Activated CD8-positive, alpha-beta T cell treated with anti-CD3 and anti-CD28 coated beads for 36 hours (primary cell): ENCODE data around the gene BAHD1. TPM values are rescaled to one million over a fixed set of nuclear protein-coding genes. Genes with fewer than 3 reads are reported as not detected.

ENCODE experiments used
- ATAC-seq: fragments of 200-7000 bp; cut with Tn5 transposase; one replicate; pipeline ENCODE4 v1.10.0; 2021; ENCODE audit warnings: mild to moderate bottlenecking, moderate library complexity
- CTCF ChIA-PET: fragments of 350-600 bp; sonication (Branson Sonifier 250); formaldehyde crosslinking; loops from one replicate; lab custom pipeline; 2021; ENCODE audit warnings: antibody characterized with exemption; lab: Charles Lee
- POLR2A ChIA-PET: fragments of 350-600 bp; sonication (Branson Sonifier 250); formaldehyde crosslinking; loops from one replicate; lab custom pipeline; 2021; ENCODE audit warnings: antibody characterized with exemption; lab: Charles Lee
- DNase-seq: peaks from one replicate; pipeline ENCODE4 v3.0.0-alpha.2; 2020
- H3K27ac Mint-ChIP-seq: one replicate; pipeline ENCODE4 v1.8.0; 2021; ENCODE audit warnings: mild to moderate bottlenecking, mixed read lengths
- H3K27me3 Mint-ChIP-seq: one replicate; pipeline ENCODE4 v1.8.0; 2021; ENCODE audit warnings: mixed read lengths
- H3K36me3 Mint-ChIP-seq: one replicate; pipeline ENCODE4 v1.8.0; 2021; ENCODE audit warnings: low read depth, mixed read lengths
- H3K4me1 Mint-ChIP-seq: one replicate; pipeline ENCODE4 v1.8.0; 2021; ENCODE audit warnings: low read depth, mixed read lengths
- H3K4me3 Mint-ChIP-seq: one replicate; pipeline ENCODE4 v1.8.0; 2021; ENCODE audit warnings: mild to moderate bottlenecking, moderate library complexity, mixed read lengths
- H3K9me3 Mint-ChIP-seq: one replicate; pipeline ENCODE4 v1.8.0; 2021; ENCODE audit warnings: mixed read lengths
- CTCF ChIP-seq: fragments of 200-600 bp; IDR thresholded peaks from one replicate; pipeline ENCODE4 v1.8.0; 2022; ENCODE audit warnings: antibody characterized with exemption, mild to moderate bottlenecking
- intact Hi-C: fragments of 100-400 bp; cut with micrococcal nuclease; formaldehyde crosslinking; loops from one replicate; pipeline ENCODE4 v1.10.0; 2022
- total RNA-seq, 2 experiments: library from RNA; stranded (reverse); gene quantifications; one replicate each; pipeline ENCODE4 v1.2.3, GENCODE V29; 2021

BAHD1 gene
- total RNA-seq, 2 experiments from 2014 or later = 14.7 to 17.6 TPM

GRCh38 chr15:40435710-40436089 lies 5.1 kb upstream of the BAHD1 start:
- Mint-ChIP-seq H3K4me1 (peaks cover 21% of the 10 kb centered on the region), H3K27ac (no peak overlapping the region), H3K27me3 (peaks cover 39% of the 10 kb centered on the region), H3K36me3 (no peaks in the 10 kb centered on the region), H3K4me3 (peak overlapping the region; percentile 29), H3K9me3 (no peaks in the 10 kb centered on the region)
- intact Hi-C loops = no loop called here
- no peak for DNase-seq
- ChIA-PET POLR2A (interaction anchor here (1.0 to 1.7 kb wide), 4 partner anchors 10 to 31 kb away, joined by 3 to 4 read pairs (median 3); partner anchors contain the start of gene IVD), CTCF (interaction anchor here (0.8 to 1.7 kb wide), 3 partner anchors 10 to 157 kb away, joined by 3 to 7 read pairs (median 4); no protein-coding TSS in a partner anchor)
- no peak for ATAC-seq
- TF ChIP-seq CTCF = no peak

GRCh38 chr15:40436116-40436891 lies 4.4 kb upstream of the BAHD1 start:
- Mint-ChIP-seq H3K27ac (no peak overlapping the region), H3K4me1 (peaks cover 21% of the 10 kb centered on the region), H3K4me3 (peak overlapping the region; percentile 43), H3K27me3 (peaks cover 39% of the 10 kb centered on the region), H3K36me3 (no peaks in the 10 kb centered on the region), H3K9me3 (no peaks in the 10 kb centered on the region)
- ATAC-seq (no peak), DNase-seq (peak; percentile 27)
- intact Hi-C loops = no loop called here
- POLR2A ChIA-PET = interaction anchor here (1.0 to 1.7 kb wide), 3 partner anchors 11 to 30 kb away, joined by 3 to 4 read pairs (median 4); partner anchors contain the start of gene IVD
- CTCF ChIA-PET = interaction anchor here (1.2 to 1.7 kb wide), 2 partner anchors 10 to 71 kb away, joined by 3 to 7 read pairs; no protein-coding TSS in a partner anchor
- TF ChIP-seq CTCF = no peak

- peak overlapping the region; percentile 43 for H3K4me3 Mint-ChIP-seq
- TF ChIP-seq CTCF = no peak
- no peaks in the 10 kb centered on the region for H3K36me3 Mint-ChIP-seq
- intact Hi-C loops = no loop called here
- no peaks in the 10 kb centered on the region for H3K9me3 Mint-ChIP-seq
- ChIA-PET POLR2A (interaction anchor here (1.1 to 1.7 kb wide), 3 partner anchors 12 to 113 kb away, joined by 3 to 4 read pairs (median 4); partner anchors contain the start of gene INAFM2), CTCF (interaction anchor here (1.2 to 1.8 kb wide), 2 partner anchors 70 to 117 kb away, joined by 3 to 4 read pairs; no protein-coding TSS in a partner anchor)
- H3K27ac Mint-ChIP-seq = no peak overlapping the region
- peaks cover 21% of the 10 kb centered on the region for H3K4me1 Mint-ChIP-seq
- DNase-seq (peak; percentile 12), ATAC-seq (no peak)
- peaks cover 39% of the 10 kb centered on the region for H3K27me3 Mint-ChIP-seq
Measured at GRCh38 chr15:40436892-40437751, 3.6 kb upstream of the BAHD1 start.

- no peak for TF ChIP-seq CTCF
- H3K36me3 Mint-ChIP-seq = no peaks in the 10 kb centered on the region
- H3K4me3 Mint-ChIP-seq = no peak overlapping the region
- POLR2A ChIA-PET = interaction anchor here (1.1 to 2.0 kb wide), 3 partner anchors 29 to 114 kb away, joined by 3 to 6 read pairs (median 4); partner anchors contain the start of genes INAFM2 and KNSTRN
- ATAC-seq = no peak
- no peaks in the 10 kb centered on the region for H3K9me3 Mint-ChIP-seq
- H3K27me3 Mint-ChIP-seq = peaks cover 39% of the 10 kb centered on the region
- CTCF ChIA-PET = interaction anchor here (1.0 to 1.8 kb wide), 2 partner anchors 118 to 163 kb away, joined by 3 to 4 read pairs; no protein-coding TSS in a partner anchor
- intact Hi-C loops = no loop called here
- H3K4me1 Mint-ChIP-seq = peaks cover 29% of the 10 kb centered on the region
- no peak for DNase-seq
- H3K27ac Mint-ChIP-seq = no peak overlapping the region
Measured at GRCh38 chr15:40437752-40438687, 2.7 kb upstream of the BAHD1 start.
